Small intestine (tissue), 4 donors: ENCODE data around the gene DLX2. TPM values are rescaled to one million over a fixed set of nuclear protein-coding genes. Genes with fewer than 3 reads are reported as not detected.

Experiments used
- polyA plus RNA-seq, 4 donors: library from polyadenylated mRNA; stranded (reverse) in 3 of 4; unstranded in 1 of 4; fragments of 200-250 nt in 3 of 4; fragments of 120-200 nt in 1 of 4; gene quantifications; one replicate each; pipeline versions ENCODE4 v1.2.1 to v1.2.3, GENCODE V29; 2013
- donor health status: healthy with polysubstance abuse.
- donor health status: Bipolar disorder and iron deficiency.
- donor health status: healthy.

The DLX2 gene
- polyA plus RNA-seq, 4 donors: 0.18 to 0.19 TPM; not detected in 2

Other genes with a start within 250 kb of the DLX2 start
- gene SLC25A12, start 208.7 kb downstream of the DLX2 start, polyA plus RNA-seq: 1 to 10 TPM; 2.2 to 6.2 (median 4.4) TPM
- 10 to 100 TPM; 14.5 to 39.3 (median 30.5) TPM for gene HAT1, start 180.4 kb downstream of the DLX2 start, polyA plus RNA-seq
- gene METAP1D, start 102.9 kb downstream of the DLX2 start, polyA plus RNA-seq: 1 to 10 TPM in 3 of 4 donors, under 1 TPM in 1; 0.45 to 8.4 (median 3.0) TPM
- 1 to 10 TPM in 1 of 4 donors, under 1 TPM in 1, not detected in 2; 0.47 to 1.3 TPM for gene DLX1, start 17.4 kb downstream of the DLX2 start, polyA plus RNA-seq